Measurements from ENCODE around the gene DNASE2. TPM values are rescaled to one million over a fixed set of nuclear protein-coding genes. Genes with fewer than 3 reads are reported as not detected.

Gene DNASE2
- total RNA-seq, 2 donors from 2014 or later = 6.9 to 28.3 TPM

DNA sequence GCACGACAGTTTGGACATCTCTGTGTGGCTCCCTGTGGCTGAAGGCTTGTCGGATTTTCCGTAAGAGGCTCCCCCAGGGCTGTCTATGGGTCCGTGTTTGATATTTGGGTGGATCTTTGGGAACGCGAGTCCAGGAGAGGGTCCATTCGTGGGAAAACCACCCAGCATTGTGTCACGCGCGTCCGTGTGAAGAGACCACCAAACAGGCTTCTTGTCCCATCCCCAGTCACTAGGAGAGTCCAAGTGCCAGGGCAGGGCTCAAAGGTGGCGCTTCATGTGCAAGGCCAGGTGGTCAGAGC is 3.3 kb upstream of the DNASE2 start:
- Histone ChIP-seq H3K4me3 (no peak overlapping the region), H3K9me3 (peaks cover 0 to 6% (median 0%) of the 10 kb centered on the region in 3 donors), H3K27ac (peak overlapping the region in 3 of 4 donors; percentile 52 to 70 (median 56)), H3K36me3 (replicated peaks in 1 of 2; ENCODE audit: insufficient read depth in 1 of 2, low read depth in 2 of 2) (no peaks in the 10 kb centered on the region), H3K4me1 (peaks cover 25% of the 10 kb centered on the region), H3K27me3 (no peaks in the 10 kb centered on the region)
- no peak for TF ChIP-seq POLR2A (IDR thresholded peaks at IDR 0.05)
- TF ChIP-seq, protein P1, sequence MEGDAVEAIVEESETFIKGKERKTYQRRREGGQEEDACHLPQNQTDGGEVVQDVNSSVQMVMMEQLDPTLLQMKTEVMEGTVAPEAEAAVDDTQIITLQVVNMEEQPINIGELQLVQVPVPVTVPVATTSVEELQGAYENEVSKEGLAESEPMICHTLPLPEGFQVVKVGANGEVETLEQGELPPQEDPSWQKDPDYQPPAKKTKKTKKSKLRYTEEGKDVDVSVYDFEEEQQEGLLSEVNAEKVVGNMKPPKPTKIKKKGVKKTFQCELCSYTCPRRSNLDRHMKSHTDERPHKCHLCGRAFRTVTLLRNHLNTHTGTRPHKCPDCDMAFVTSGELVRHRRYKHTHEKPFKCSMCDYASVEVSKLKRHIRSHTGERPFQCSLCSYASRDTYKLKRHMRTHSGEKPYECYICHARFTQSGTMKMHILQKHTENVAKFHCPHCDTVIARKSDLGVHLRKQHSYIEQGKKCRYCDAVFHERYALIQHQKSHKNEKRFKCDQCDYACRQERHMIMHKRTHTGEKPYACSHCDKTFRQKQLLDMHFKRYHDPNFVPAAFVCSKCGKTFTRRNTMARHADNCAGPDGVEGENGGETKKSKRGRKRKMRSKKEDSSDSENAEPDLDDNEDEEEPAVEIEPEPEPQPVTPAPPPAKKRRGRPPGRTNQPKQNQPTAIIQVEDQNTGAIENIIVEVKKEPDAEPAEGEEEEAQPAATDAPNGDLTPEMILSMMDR (IDR thresholded peaks at IDR 0.05) = no peak
- DNase-seq (no peak), ATAC-seq (no peak)
- 60 to 71% methylated on average over 11 to 12 of the region's 12 CpGs for WGBS, 2 donors
- intact Hi-C loops (cut with DNase I) = no loop called here

DNA sequence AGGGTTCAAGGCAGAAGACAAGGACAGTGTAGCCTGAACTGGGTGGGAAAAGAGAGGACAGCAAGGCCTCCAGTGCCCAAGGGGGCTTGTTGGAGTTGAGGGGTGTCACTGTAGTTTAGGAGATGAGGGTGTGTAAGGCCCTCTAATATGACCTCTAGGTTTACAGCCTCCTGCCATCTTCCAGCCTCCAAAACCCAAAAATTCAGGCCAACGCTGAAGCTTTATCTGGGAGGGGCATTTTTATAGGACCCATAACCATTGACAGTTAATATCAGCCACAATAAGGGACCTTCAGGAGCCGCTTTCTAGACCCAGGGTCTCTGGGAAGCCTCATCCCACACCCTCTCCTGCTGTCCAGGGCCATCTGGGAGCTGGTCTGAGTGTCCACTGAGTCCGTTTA is 3.0 kb upstream of the DNASE2 start:
- H3K9me3 ChIP-seq = peaks cover 0 to 6% (median 0%) of the 10 kb centered on the region in 3 donors
- H3K4me3 ChIP-seq = no peak overlapping the region
- no peak for TF ChIP-seq POLR2A (IDR thresholded peaks at IDR 0.05)
- TF ChIP-seq, protein P1 (IDR thresholded peaks at IDR 0.05) = no peak
- H3K27ac ChIP-seq = no peak overlapping the region
- no peaks in the 10 kb centered on the region for H3K36me3 ChIP-seq (replicated peaks in 1 of 2; ENCODE audit: insufficient read depth in 1 of 2, low read depth in 2 of 2)
- intact Hi-C loops (cut with DNase I) = no loop called here
- H3K27me3 ChIP-seq = no peaks in the 10 kb centered on the region
- 100% methylated on average over 3 of the region's 3 CpGs for WGBS, 2 donors
- no peak for ATAC-seq
- DNase-seq = no peak
- H3K4me1 ChIP-seq = peaks cover 25% of the 10 kb centered on the region

DNA sequence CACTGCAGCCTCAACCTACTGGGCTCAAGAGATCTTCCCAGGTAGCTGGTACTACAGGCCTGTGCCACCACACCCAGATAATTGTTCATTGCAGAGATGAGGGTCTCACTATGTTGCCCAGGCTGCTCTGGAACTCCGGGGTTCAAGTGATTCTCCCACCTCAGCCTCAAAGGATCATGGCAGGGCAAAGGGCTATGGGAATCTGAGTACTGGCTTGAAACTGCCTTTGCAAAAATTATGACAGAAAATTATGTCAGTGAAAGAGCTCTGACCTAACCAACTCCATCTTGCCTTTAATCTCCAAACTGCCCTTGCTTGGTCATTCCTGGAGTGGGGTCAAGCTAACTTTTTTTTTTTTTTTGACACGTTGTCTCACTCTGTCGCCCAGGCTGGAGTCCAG is 1.3 kb upstream of the DNASE2 start:
- Histone ChIP-seq H3K27ac (no peak overlapping the region), H3K4me3 (no peak overlapping the region), H3K4me1 (peaks cover 25% of the 10 kb centered on the region), H3K9me3 (peaks cover 0 to 6% (median 0%) of the 10 kb centered on the region in 3 donors), H3K27me3 (no peaks in the 10 kb centered on the region), H3K36me3 (replicated peaks in 1 of 2; ENCODE audit: insufficient read depth in 1 of 2, low read depth in 2 of 2) (no peaks in the 10 kb centered on the region)
- ATAC-seq (no peak), DNase-seq (no peak)
- intact Hi-C loops (cut with DNase I) = no loop called here
- TF ChIP-seq POLR2A (IDR thresholded peaks at IDR 0.05) = no peak
- TF ChIP-seq, protein P1 (IDR thresholded peaks at IDR 0.05) = no peak
- WGBS, 2 donors = 93 to 94% methylated on average over 3 of the region's 3 CpGs

DNA sequence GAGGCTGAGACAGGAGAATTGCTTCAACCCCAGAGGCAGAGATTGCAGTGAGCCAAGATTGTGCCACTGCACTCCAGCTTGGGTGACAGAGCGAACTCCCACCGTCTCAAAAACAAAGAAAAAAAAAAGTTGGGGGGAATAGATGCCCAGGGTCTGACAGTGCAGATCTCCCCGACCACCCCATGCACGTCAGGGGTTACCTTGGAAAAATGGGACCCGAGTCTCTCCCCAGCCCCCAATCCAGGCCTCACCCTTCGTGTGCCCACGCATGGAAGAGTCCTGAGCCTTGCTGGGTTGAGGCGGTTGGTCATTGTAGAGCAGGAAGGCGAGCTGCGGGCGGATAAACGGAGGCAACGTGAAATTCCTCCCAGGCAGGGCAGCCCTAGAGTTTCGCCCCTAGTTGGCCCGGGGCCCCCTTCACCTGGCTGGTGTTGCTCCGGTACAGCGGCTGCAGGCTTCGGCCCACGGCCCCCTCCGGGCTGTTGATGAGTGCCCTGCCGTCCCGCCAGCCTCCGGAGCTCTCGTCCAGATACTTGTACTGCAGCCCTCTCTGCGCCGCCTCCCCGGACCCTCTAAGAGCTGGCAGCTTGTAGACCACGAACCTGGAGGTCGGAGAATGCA is 588 bp downstream of the DNASE2 start:
- no peaks in the 10 kb centered on the region for H3K36me3 ChIP-seq (replicated peaks in 1 of 2; ENCODE audit: insufficient read depth in 1 of 2, low read depth in 2 of 2)
- ATAC-seq (peak; percentile 21), DNase-seq (peak; percentile 34 to 50 (median 49))
- H3K27me3 ChIP-seq = no peaks in the 10 kb centered on the region
- no peak for TF ChIP-seq POLR2A (IDR thresholded peaks at IDR 0.05)
- TF ChIP-seq, protein P1 (IDR thresholded peaks at IDR 0.05) = no peak
- H3K9me3 ChIP-seq = peaks cover 0 to 6% (median 0%) of the 10 kb centered on the region in 3 donors
- peak overlapping the region; percentile 46 to 63 for H3K4me3 ChIP-seq
- H3K4me1 ChIP-seq = peaks cover 21% of the 10 kb centered on the region
- peak overlapping the region; percentile 85 to 98 (median 90) for H3K27ac ChIP-seq
- intact Hi-C loops (cut with DNase I) = no loop called here
- 7 to 19% methylated on average over 7 to 29 of the region's 29 CpGs for WGBS, 2 donors

DNA sequence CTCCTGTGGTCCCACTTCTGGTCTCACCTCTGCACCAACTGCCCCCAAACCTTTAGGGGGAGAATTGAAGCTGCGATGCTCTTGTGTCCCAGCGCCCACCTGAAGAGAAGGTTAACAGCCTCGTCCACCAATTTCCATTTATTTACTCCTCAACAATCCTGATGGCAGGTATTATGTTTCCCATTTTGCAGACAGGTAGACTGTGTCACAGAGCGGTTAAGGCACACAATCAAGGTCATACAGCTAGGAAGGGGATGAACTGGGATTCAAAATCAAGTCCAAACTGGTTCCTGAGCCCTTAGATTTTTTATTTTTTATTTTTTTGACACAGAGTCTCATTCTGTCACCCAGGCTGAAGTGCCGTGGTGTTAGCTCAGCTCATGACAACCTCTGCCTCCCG is 6.2 kb downstream of the DNASE2 start:
- TF ChIP-seq, protein P1 (IDR thresholded peaks at IDR 0.05) = no peak
- TF ChIP-seq POLR2A (IDR thresholded peaks at IDR 0.05) = no peak
- Histone ChIP-seq H3K27me3 (no peaks in the 10 kb centered on the region), H3K4me3 (no peak overlapping the region), H3K4me1 (peaks cover 8% of the 10 kb centered on the region), H3K27ac (no peak overlapping the region), H3K9me3 (no peaks in the 10 kb centered on the region), H3K36me3 (replicated peaks in 1 of 2; ENCODE audit: insufficient read depth in 1 of 2, low read depth in 2 of 2) (peaks cover 0 to 6% of the 10 kb centered on the region in 2 donors)
- ATAC-seq = no peak
- no peak for DNase-seq
- intact Hi-C loops (cut with DNase I) = no loop called here
- WGBS, 2 donors = 96 to 97% methylated on average over 6 of the region's 6 CpGs

Data from body of pancreas (tissue), 4 donors.